Muscle of arm (tissue), 14 donors: ENCODE measurements around the gene PCF11. TPM values are rescaled to one million over a fixed set of nuclear protein-coding genes. Genes with fewer than 3 reads are reported as not detected.
"Not testable (repeated sequence)": the region's sequence is repeated elsewhere in the genome, so short reads cannot be mapped to it uniquely, and the experiment has no call there.

Experiments used
- DNase-seq: peaks from one replicate; pipeline ENCODE4 v3.0.0-alpha.2; 2013
- long read RNA-seq, 11 donors: transcript quantifications; one replicate each; lab custom pipeline, GENCODE V29; 2026
- polyA plus RNA-seq, 12 donors: library from polyadenylated mRNA; unstranded; fragments of 120-200 nt; gene quantifications; one replicate each; pipeline ENCODE4 v1.2.1, GENCODE V29; 2013; ENCODE audit not compliant: insufficient read length in 12 of 12

The PCF11 gene, protein sequence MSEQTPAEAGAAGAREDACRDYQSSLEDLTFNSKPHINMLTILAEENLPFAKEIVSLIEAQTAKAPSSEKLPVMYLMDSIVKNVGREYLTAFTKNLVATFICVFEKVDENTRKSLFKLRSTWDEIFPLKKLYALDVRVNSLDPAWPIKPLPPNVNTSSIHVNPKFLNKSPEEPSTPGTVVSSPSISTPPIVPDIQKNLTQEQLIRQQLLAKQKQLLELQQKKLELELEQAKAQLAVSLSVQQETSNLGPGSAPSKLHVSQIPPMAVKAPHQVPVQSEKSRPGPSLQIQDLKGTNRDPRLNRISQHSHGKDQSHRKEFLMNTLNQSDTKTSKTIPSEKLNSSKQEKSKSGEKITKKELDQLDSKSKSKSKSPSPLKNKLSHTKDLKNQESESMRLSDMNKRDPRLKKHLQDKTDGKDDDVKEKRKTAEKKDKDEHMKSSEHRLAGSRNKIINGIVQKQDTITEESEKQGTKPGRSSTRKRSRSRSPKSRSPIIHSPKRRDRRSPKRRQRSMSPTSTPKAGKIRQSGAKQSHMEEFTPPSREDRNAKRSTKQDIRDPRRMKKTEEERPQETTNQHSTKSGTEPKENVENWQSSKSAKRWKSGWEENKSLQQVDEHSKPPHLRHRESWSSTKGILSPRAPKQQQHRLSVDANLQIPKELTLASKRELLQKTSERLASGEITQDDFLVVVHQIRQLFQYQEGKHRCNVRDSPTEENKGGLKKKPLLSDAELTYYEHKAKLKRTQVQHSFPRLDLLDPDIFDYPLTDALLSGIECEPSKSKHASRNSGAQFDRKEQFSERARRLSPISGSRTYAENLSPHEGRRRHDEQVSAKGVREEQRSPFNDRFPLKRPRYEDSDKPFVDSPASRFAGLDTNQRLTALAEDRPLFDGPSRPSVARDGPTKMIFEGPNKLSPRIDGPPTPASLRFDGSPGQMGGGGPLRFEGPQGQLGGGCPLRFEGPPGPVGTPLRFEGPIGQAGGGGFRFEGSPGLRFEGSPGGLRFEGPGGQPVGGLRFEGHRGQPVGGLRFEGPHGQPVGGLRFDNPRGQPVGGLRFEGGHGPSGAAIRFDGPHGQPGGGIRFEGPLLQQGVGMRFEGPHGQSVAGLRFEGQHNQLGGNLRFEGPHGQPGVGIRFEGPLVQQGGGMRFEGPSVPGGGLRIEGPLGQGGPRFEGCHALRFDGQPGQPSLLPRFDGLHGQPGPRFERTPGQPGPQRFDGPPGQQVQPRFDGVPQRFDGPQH (N-terminal part only)
- polyA plus RNA-seq = 10 to 100 TPM in 11 of 12 donors, not detected in 1; 36.8 to 72.1 (median 45.5) TPM
- long read RNA-seq, donor 1, transcript PCF11-207 (1 exons, 1,720 nt) = major isoform, 17 of 24 reads
- long read RNA-seq, donor 1, partial matches to known transcripts = 6 of 24 reads
- long read RNA-seq, donor 1, other reads (novel, unspliced or antisense) = 0 of 24 reads
- long read RNA-seq, donor 2, transcript PCF11-207 (1 exons, 1,720 nt) = major isoform, 6 of 6 reads
- long read RNA-seq, donor 2, partial matches to known transcripts = 0 of 6 reads
- long read RNA-seq, donor 2, other reads (novel, unspliced or antisense) = 0 of 6 reads
- long read RNA-seq, donor 3, transcript PCF11-207 (1 exons, 1,720 nt) = major isoform, 5 of 5 reads
- long read RNA-seq, donor 3, partial matches to known transcripts = 0 of 5 reads
- long read RNA-seq, donor 3, other reads (novel, unspliced or antisense) = 0 of 5 reads
- long read RNA-seq, donor 4, partial matches to known transcripts = 0 of 4 reads
- long read RNA-seq, donor 4, other reads (novel, unspliced or antisense) = 0 of 4 reads
- long read RNA-seq, donor 5 = 0 reads
- long read RNA-seq, donor 6, transcript PCF11-207 (1 exons, 1,720 nt) = major isoform, 13 of 13 reads
- long read RNA-seq, donor 6, partial matches to known transcripts = 0 of 13 reads
- long read RNA-seq, donor 6, other reads (novel, unspliced or antisense) = 0 of 13 reads
- long read RNA-seq, donor 7, transcript PCF11-207 (1 exons, 1,720 nt) = major isoform, 9 of 9 reads
- long read RNA-seq, donor 7, partial matches to known transcripts = 0 of 9 reads
- long read RNA-seq, donor 7, other reads (novel, unspliced or antisense) = 0 of 9 reads
- long read RNA-seq, donor 8, transcript PCF11-207 (1 exons, 1,720 nt) = major isoform, 7 of 7 reads
- long read RNA-seq, donor 8, partial matches to known transcripts = 0 of 7 reads
- long read RNA-seq, donor 8, other reads (novel, unspliced or antisense) = 0 of 7 reads
- long read RNA-seq, donor 9, partial matches to known transcripts = 0 of 4 reads
- long read RNA-seq, donor 9, other reads (novel, unspliced or antisense) = 0 of 4 reads
- long read RNA-seq, donor 10, transcript PCF11-207 (1 exons, 1,720 nt) = major isoform, 6 of 6 reads
- long read RNA-seq, donor 10, partial matches to known transcripts = 0 of 6 reads
- long read RNA-seq, donor 10, other reads (novel, unspliced or antisense) = 0 of 6 reads
- long read RNA-seq, donor 11, transcript PCF11-207 (1 exons, 1,720 nt) = major isoform, 7 of 15 reads
- long read RNA-seq, donor 11, partial matches to known transcripts = 8 of 15 reads
- long read RNA-seq, donor 11, other reads (novel, unspliced or antisense) = 0 of 15 reads

DNA sequence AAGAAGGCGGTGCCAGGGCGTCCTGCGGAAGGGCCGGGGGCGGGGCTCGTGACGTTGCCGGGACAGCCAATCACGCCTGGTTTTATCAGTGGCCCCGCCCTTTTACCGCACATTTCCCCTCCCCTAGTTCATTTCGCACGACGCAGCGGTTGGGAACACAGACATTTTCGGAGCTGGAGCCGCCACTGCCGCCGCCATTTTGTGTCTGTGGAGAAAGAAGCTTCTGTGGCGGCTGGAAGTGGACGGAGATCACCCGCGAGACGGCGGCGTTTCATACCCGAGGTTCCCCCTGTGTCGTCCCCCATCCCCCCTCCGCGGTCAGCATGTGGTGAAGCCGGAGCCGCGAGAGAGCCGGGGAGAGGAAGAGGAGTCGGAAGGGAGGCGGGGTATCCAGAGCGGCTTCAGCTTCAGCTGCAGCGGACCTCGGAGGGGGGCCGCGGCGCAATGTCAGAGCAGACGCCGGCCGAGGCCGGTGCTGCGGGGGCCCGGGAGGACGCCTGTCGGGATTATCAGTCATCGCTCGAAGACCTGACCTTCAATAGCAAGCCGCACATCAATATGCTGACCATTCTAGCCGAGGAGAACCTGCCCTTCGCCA, at the start of gene PCF11:
TSS of gene PCF11 (plus strand) at position 136 of the 598 bp plus-strand sequence. CDS start at position 445, 309 bp downstream.
- no peak for DNase-seq

DNA sequence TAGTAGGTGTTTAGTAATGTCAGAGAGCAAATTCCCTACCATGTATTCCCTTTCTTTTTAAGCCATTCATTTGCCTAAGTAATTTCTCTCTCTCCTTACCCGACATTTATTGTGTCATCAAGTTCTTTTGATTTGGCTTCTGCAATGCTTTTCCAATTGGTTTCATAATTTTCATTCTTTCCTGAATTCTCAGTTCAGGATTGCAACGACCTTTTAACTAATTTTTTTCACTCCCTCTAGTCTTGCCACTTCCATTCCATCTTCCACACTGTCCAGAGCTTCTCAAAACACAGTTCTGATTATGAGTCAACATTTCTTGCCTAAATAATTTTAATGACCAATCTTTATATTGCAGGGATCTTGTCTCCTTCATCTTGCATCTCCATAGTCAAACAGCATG, 44.0 kb upstream of the PCF11 start:
- no peak for DNase-seq

DNA sequence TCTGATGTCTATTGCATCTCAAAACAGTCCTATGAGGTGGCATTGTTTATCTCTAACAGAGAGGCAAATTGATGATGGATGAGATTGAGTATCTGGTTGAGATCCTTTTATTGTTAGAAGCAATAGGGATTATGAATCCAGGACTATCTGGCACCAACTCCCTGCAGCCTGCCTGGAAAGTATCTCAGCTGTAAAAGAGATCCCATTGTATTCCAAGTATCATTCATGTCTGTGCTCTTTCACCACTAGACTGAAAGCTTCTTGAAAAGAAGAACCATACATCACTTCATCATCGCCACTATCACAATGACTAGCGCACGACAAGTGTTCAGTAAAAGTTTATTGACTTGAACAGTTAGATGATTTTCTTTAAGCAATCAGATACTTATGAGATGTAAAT, 41.9 kb upstream of the PCF11 start:
- DNase-seq = no peak

DNA sequence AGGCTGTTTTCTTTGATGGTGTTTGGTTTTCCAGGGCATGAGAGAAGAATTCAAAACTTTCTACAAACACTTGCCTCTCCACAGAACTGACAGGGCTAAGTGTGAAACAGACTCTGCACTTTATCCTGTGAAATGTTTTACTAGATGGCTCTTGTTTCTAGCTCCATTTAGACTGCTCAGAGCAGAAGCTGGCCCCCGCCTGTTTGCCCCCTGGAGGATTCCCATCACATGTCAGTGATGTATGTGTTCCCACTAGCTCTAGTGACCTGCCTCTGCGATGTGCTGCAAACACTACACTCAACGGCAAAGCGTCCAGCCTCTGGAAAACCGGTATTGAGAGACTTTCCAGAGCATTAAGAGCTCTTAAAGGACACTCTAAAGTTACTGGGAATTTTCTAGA, 41.4 kb upstream of the PCF11 start:
- no peak for DNase-seq

DNA sequence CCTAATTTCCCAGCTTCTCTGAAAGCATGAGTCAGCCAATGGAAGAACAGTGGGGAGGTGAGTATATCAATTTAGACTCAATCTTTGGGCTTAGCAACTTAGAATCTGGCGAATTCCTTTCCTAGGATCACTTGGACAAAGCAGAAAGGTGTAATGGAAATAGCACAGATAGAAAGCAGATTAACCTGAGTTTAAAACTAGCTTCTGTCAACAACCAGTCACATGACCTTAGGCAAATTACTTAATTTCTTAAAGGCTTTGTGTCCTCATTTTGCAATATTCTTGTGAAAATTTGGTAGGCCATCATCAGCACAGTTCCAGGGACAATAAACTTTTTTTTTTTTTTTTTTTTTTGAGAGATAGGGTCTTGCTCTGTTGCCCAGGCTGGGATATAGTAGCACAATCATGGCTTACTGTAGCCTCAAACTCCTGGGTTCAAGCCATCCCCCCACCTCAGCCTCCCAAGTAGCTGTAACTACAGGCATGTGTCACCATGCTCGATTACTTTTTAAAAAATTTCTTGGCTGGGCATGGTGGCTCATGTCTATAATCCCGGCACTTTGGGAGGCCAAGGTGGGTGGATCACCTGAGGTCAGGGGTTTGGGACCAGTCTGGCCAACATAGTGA, 40.8 kb upstream of the PCF11 start:
- DNase-seq = no peak

DNA sequence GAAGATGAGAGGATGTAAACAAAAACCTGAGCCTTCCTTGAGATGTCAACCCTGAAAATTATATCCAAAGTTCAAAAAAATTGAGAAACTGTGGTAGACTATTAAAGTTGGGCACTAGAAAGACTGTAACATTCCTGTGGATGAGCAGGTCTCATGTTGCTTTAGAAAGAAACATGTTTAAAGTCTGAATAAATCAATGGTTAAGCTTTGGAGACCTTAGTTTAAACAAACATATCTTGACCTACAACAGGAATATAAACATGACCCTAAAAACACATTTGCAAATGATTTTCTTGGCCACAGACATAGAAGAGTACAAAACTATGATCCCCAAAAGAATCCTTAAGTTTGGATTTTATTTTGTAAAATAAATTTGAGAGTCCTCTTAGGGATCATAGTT, 38.1 kb upstream of the PCF11 start:
- no peak for DNase-seq

DNA sequence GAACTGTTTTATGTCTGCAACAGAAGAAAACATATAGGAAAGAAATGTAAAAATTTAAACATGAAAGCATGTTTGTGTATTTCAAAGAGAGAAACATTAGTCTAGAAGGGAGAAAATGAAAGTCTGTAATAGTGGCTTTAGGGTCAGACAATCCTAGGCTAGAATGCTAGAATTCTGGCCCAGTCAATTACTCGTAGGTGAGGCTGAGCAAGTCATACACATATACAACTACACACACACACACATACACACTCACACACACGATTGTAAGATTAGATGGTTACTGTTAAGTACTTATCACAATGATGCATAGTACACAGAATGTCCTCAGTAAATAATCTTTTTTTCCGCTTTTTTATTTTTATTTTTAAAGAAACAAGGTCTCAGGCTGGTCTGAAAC, 37.7 kb upstream of the PCF11 start:
- no peak for DNase-seq

DNA sequence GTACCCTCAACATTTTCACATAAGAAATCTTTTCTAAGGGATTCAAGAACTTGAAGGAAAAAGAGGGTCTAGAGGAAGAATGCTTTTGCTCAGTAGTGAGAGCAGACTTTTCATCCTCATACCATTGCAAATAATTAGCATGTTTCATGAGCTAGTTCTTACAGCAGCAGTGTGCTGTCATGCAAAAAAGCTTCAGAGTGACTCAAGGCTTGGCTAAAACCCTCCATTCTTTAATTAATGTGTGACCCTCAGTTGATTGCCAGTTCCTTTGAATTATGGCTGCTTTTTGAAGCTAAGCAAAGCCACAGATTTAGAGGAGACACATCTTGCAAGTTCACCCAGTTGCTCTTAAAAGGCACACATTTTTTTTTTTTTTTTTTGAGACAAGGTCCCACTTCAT, 36.6 kb upstream of the PCF11 start:
- DNase-seq = no peak

DNA sequence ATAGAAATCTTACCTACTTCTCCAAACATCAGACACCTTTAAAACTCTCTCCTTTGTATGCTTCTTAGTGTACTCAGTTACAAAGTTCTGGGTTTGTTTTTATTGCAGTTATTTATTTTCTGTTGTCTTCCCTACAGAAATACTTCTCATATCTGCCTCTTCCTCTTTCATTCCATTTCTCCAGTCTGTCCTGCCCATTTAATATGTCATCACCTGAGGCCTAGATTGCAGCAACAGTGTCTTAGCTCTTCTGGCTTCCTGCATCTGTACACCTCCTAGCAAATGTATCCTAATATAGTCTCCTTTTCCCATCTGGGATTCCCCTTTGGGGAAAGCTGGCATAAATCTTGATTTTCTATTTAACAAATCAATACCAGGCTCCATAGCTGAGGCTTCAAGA, 34.9 kb upstream of the PCF11 start:
- DNase-seq = no peak

DNA sequence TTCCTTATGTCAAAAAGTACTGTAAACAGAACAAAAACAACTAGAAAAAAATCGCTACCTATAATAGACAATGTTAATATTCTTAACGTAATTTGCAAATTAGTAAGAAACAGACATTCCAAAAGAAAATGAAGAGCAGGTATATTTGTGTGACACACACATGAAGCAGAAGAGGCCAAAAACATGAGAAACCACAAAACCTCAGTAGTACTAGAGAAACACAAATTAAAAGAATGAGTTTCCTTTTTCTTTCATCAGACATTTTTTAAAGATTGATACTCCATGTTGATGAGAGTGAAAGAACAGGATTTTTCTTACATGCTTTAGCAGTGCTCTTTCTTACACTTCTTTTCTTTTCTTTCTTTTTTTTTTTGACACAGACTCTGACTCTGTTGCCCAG, 34.2 kb upstream of the PCF11 start:
- DNase-seq = no peak

DNA sequence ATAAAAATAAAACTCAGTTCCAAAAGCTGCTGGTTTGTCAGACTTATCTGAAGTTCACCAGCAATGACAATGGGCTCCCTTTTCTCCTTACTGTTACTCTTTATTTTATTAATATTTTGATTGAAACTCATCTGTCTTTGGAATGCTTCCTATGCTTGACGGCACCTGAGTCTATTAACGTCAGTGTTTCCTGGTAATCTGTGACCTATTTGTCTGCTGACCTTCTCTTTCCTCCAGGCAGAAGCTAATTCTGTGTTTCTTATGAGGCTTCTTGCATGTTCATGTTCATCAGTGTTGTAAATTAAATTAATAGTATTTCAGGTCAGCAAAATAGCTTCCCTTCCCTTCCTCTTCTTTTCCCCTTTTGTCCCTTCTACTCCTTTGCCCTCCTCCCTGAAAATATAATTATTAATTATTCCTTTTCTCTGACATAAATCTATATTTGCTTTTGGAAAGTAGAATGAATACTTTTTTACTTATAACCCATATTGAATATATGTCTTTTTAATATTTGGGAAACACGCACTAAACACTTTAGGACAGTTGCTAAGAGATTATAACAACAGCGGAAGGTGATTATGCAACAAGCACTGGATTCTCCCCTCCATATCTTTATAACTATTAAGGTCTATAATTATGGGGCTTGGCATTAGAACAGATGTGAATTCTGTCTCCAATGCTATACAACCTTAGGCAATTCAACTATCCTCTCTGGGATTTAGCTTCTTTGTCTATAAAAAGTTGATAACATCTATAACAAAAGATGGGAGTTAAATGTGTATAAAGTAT, 32.1 kb upstream of the PCF11 start:
- DNase-seq = no peak

DNA sequence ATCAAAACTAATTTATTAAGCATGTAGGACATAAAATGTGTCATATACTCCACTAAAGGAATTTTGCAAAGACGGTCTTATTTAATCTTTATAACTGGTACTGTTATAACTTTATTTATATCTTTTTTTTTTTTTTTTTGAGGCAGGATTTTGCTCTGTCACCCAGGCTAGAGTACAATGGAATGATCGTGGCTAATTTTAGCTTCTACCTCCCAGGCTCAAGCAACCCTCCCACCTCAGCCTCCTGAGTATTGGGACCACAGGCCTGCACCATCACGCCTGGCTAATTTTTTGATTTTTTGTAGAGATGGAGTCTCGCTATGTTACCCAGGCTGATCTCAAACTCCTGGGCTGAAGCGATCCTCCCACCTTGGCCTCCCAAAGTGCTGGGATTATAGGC, 31.4 kb upstream of the PCF11 start:
- DNase-seq = no peak

DNA sequence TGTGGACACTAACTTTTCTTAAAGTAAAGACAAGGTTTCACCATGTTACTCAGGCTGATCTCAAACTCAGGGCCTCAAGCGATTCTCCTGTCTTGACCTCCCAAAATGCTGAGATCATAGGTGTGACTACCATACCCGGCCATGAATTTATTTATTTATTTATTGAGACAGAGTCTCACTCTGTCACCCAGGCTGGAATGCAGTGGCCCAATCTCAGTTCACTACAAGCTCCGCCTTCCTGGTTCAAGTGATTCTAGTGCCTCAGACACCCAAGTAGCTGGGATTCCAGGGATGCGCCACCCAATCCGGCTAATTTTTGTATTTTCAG, 29.7 kb upstream of the PCF11 start:
- DNase-seq = no peak

DNA sequence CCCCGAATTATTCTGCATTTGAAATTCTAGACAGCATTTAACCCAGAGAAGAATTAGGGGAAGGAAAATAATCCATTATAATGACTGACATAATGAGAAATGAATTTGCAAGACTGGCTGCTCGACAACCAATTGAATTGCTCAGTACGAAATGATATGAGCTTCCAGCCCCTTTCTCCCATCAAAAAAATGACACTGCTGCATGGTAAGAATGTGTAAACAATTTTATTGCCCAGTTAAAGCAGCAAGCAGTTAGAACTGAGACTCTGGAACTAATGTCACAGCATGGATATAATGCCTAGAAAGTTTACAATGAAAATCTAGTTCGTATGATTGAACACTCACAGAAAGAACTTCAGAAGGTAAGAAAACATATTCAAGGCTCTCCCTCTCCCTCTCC, 24.7 kb upstream of the PCF11 start:
- no peak for DNase-seq

DNA sequence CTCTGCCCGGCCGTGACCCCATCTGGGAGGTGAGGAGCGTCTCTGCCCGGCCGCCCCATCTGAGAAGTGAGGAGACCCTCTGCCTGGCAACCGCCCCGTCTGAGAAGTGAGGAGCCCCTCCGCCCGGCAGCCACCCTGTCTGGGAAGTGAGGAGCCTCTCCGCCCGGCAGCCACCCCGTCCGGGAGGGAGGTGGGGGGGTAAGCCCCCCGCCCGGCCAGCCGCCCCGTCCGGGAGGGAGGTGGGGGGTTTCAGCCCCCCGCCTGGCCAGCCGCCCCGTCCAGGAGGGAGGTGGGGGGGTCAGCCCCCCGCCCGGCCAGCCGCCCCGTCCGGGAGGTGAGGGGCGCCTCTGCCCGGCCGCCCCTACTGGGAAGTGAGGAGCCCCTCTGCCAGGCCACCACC, 23.7 kb upstream of the PCF11 start:
- DNase-seq = not testable (repeated sequence)

DNA sequence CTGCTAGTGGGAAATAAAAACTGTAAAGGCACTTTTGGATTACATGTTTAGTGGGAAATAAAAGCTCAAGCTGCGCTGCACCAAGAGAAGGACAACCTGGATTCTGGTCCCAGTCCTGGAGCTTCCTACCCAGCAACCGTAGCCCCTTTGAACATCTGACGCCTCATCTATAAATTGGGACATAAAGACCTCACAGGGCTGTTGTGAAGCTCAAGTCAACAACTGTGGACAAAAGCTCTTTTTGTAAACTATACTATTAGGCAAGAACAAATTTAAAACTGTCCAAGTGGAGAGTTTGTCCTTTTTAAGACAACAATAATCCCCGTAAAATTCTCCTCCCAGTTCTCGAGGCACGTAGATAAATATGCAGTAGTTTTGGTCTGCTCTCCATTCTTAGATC, 17.6 kb upstream of the PCF11 start:
- no peak for DNase-seq

DNA sequence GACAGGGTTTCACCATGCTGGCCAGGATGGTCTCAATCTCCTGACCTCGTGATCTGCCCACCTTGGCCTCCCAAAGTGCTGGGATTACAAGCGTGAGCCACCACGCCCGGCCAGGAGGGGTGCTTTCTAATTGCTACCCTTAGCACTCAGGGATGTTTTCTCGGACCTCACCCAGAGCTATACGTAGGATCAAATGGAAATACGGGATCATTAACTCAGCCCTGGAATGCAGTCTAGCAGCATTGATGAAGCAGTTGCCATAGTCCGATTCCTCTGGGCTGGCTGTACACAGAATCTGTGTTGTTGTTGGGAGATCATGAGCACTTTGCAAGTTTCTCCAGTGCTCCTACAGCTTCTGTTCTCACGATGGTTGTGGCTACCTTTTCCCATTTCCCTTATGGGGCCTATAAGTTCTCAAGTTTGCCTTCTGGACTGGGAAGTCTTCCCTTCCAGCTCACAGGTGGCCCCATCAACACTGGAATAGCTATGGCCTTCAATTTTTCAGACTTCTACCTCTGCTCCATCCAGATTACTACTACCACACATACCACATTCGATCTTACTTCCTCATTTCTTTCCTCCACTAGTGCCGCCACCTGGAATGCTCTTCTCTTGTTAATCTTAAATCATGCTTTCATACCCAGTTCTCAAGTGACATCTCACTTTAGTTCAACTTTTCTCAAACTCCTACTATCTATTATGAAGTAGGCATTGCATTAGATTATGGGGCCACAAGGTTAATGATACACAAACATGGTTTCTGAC, 16.1 kb upstream of the PCF11 start:
- no peak for DNase-seq
